ELF-1 (cell line): ENCODE data around the gene TBC1D1.

Experiments
- DNase-seq: peaks from one replicate; pipeline ENCODE4 v3.0.0-alpha.2; 2016; ENCODE audit warnings: low read depth, low spot score

Gene TBC1D1

GRCh38 chr4:38123555-38123954, 232.7 kb downstream of the TBC1D1 start:
- no peak for DNase-seq

- no peak for DNase-seq
These were observed 234.1 kb downstream of the TBC1D1 start for GRCh38 chr4:38124961-38125360.

GRCh38 chr4:38125816-38126215, 234.9 kb downstream of the TBC1D1 start:
- DNase-seq, result no peak

GRCh38 chr4:38128478-38129459, 237.9 kb downstream of the TBC1D1 start:
- DNase-seq, result peak; percentile 40

- no peak for DNase-seq
These were observed 238.8 kb downstream of the TBC1D1 start for GRCh38 chr4:38129460-38130227.

GRCh38 chr4:38130884-38131283, 240.0 kb downstream of the TBC1D1 start:
- DNase-seq, result peak; percentile 32

- peak; percentile 80 for DNase-seq
These were observed 240.6 kb downstream of the TBC1D1 start for GRCh38 chr4:38131371-38132091.

- peak; percentile 92 for DNase-seq
These were observed 241.3 kb downstream of the TBC1D1 start for GRCh38 chr4:38132107-38132673.

GRCh38 chr4:38132843-38133662, 242.2 kb downstream of the TBC1D1 start:
- DNase-seq, result no peak

GRCh38 chr4:38133711-38134480, 243.0 kb downstream of the TBC1D1 start:
- DNase-seq, result no peak

- DNase-seq, result no peak
These were observed 244.3 kb downstream of the TBC1D1 start for GRCh38 chr4:38135201-38135600.

GRCh38 chr4:38136604-38137003, 245.7 kb downstream of the TBC1D1 start:
- DNase-seq, result peak; percentile 24

GRCh38 chr4:38137080-38137479, 246.2 kb downstream of the TBC1D1 start:
- DNase-seq, result no peak

- no peak for DNase-seq
These were observed 247.5 kb downstream of the TBC1D1 start for GRCh38 chr4:38138363-38138762.

- DNase-seq, result no peak
These were observed 248.3 kb downstream of the TBC1D1 start for GRCh38 chr4:38139187-38139586.

- DNase-seq, result no peak
These were observed 249.8 kb downstream of the TBC1D1 start for GRCh38 chr4:38140643-38141203.

- DNase-seq, result no peak
These were observed 251.1 kb downstream of the TBC1D1 start for GRCh38 chr4:38141808-38142500.

GRCh38 chr4:38144031-38144430, 253.1 kb downstream of the TBC1D1 start:
- no peak for DNase-seq
